GM19324 (cell line): ENCODE data around the gene NKD1.

Experiments
- ATAC-seq: cut with Tn5 transposase; IDR thresholded peaks from one replicate; pipeline ENCODE4 v1.9.1; 2021; ENCODE audit warnings: mild to moderate bottlenecking, moderate library complexity; ENCODE audit not compliant: unreplicated experiment, low FRiP score

Gene NKD1

GRCh38 chr16:50519602-50520001 lies 28.6 kb upstream of the NKD1 start:
- ATAC-seq = no peak

GRCh38 chr16:50520451-50521245 lies 27.5 kb upstream of the NKD1 start:
- ATAC-seq = no peak

GRCh38 chr16:50521246-50521900 lies 26.8 kb upstream of the NKD1 start:
- ATAC-seq = no peak

GRCh38 chr16:50522324-50522723 lies 25.9 kb upstream of the NKD1 start:
- ATAC-seq = no peak

DNA sequence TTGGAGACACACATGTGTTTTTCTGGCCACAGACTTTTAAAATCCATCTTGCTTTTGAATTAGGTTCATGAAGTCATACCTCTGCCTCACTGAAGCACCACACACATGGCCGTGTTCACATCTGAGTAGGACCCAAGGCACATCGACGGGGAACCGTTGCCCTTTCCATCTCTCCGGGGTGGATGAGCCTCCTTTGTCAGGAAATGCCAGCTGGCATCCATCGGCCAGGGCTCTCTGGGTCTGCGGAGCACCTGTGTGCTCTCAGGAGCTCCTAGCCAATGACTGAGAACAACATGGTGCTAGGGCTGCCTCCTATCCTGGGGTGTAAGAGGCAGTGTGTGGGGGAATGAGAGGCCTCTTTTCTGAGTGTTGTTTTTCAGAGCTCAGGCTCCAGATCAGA lies 24.5 kb upstream of the NKD1 start:
- no peak for ATAC-seq

- no peak for ATAC-seq
Measured at GRCh38 chr16:50525262-50525661, 22.9 kb upstream of the NKD1 start.

DNA sequence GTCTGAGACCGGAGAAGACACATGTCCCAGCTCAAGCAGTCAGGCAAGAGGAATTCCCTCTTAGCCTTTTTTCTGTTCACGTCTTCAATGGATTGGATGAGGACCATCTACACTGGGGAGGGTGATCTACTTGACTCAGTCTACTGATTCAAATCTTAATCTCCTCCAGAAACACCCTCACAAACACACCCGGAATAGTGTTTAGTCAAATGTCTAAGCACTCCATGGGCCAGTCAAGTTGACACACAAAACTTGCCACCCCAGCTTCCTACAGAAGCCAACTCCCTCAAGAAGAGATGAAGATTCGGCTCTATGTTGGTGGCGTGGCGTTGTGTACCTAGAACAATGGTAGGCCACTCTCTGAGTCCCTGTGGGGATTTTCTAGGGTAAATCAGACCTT lies 22.5 kb upstream of the NKD1 start:
- ATAC-seq = no peak

- ATAC-seq = no peak
Measured at GRCh38 chr16:50526249-50526648, 21.9 kb upstream of the NKD1 start.

DNA sequence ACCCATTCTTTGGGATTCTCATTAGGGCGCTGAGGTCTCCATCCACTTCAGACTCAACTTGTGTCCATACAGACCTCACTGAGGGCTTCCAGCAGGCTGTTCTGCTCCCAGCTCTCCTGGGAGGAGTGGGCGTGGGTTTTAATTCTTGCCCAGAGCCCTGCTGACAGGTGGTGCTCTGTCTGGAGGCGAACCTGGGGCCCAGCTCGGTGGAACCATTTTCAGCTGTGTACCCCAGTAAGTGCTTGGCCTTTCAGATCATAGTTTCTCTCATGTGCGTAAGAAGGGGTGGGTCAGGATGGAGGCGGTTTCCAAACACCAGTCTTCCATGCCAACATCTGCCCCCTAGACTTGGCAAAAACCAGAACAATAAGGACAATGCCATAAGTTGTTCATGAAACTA lies 21.4 kb upstream of the NKD1 start:
- no peak for ATAC-seq

DNA sequence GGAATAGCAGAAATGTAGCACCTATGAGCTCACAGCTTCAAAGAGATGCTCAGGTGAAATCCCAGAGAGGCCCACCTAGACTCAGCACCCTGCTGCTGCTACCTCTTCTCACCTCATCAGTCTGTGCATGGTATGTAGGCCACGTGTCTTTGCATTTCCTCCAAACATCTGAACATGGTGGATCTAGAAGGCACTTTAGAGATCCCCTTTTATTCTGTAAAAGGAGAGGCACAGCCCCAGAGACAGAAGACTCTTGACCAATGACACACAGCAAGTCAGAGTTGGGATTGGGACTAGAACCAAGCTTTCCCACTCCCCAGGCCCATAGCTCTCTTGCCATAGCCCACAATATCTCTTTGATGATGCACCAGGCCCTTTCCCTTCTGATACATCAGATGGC lies 19.4 kb upstream of the NKD1 start:
- ATAC-seq = no peak

GRCh38 chr16:50529334-50529733 lies 18.9 kb upstream of the NKD1 start:
- ATAC-seq = no peak

DNA sequence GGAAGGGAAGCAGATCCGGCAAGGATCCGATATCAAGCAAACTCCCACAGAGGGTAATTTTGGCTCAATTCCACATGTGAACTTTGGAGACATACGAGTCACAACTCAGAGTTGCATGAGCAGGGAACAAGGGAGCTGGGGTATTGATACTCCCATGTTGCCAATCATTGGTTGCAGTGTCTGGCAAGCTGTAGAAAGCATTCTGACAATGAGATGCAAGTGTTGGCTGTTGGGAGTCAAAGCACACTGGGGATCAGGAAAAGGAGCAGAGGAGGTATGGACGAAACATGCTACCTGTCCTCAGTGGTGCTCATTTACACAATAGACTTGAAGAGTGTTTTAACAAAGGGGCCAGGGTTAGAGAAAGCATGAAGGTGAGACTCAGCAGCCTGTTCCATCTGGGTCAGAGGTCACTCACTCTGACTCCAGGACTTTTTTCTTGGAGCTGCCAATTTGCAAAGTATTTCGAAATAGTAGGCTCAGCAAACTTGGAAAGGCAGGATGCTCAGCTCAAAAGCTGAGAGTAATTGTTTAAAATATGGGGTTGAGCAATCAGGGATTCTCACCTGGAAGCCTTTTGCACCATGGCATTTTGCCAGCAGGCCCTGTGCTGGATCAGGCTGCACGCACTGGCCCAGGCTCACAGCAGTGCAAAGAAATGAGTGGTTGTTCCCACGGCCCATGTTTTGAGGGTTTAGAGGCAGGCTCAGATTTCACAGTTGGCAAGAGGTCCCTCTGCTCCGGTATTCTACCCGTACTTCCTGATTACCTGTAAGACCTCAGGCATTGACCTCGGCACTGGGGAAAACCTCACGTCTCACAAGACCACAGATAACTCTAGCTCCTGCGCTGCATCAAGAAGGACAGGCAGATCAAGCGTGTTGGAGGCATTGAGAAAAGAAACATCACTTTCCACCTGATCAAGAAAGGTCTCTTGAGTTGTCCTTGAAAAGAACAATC lies 17.6 kb upstream of the NKD1 start:
- ATAC-seq = no peak

GRCh38 chr16:50531359-50531758 lies 16.8 kb upstream of the NKD1 start:
- ATAC-seq = no peak

DNA sequence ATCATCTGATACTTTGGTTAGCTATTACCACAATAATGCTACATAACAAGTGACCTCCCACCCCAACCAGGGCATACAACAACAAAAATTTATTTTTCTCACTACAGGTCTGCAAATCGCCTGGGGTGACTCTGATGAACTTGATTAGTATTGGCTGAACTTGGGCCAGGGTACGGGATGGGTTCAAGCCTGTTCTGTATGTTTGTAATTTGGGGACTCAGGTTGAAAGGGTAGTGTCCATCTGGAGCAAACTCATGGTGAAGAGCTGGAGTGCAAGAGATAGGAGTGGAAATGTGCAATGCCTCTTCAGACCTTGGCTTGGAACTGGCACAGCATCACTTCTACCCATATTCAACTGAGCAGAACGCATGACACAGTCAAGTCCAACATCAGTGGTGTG lies 16.3 kb upstream of the NKD1 start:
- ATAC-seq = no peak

GRCh38 chr16:50532576-50532975 lies 15.6 kb upstream of the NKD1 start:
- ATAC-seq = no peak

DNA sequence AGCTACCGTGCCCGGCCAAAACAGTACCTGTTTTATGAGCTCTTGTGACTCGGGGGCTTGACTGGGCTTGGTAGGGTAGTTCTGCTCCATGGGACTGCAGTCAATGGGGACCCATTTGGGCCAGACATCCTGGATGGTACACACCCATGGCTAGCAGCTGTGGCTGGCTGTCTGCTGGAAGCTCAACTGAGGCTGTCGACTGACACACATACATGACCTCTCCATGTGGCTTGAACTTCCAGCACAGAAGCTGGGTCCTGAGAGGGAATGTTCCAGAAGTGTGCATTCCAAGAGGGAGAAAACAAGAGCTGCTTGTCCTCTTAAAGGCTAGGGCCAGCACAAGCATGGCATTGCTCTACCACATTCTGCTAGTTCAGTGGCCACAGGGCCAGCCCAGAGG lies 14.9 kb upstream of the NKD1 start:
- ATAC-seq = no peak

DNA sequence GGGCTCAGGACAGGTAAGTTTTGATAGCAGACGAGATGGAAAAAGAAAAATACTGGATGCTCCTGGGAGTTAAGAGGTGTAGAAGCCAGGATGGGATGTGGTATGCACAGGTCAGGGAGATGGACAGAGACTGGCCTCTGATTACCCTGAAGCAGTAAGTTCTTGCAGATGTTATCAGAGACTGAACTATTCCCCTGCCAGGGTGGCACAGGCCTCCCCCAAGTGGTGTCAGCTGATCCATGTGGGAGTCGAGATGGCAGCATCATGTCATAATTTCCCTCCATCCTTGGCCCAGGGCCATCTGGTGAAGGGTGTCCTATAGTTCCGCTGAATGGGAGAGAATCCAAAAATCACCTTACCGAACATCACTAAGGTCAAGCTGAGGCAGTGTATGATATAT lies 14.1 kb upstream of the NKD1 start:
- no peak for ATAC-seq

DNA sequence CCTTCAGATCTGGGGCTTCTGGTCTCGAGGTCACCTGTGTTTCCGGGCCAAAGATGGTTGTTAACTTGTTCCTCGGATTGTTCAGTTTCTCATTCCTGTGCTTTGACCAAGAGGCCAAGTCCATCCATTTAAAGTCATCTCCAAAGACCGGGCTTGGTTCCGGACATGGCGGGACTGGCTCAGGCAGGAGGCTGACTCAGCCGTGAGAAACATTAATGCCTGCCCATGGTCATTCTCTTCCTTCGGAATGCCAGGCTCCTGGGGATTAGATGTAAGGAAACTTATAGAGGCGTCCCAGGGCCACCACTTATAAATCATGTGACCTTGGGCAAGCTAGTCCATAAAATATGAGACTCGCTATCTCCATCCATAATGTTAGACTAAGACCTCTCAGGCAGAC lies 13.6 kb upstream of the NKD1 start:
- no peak for ATAC-seq

DNA sequence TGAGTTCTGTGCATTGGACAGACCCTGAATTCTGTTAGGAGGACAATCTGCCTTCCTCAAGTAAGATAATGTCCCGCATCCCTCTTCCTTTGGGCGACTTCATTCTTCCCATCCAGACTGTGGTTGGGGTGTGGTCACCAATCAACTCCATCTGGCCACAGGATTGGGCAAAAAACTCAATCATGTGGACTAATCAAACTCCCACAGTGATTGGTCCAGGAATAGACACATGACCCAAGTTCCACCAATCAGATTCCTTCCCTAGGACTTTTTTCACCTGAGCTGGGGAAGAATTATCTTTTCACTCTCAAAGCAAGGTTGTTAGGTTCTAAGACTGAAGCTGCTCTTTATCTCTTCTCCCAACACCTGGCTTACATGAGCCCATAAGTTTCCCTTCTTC lies 13.2 kb upstream of the NKD1 start:
- ATAC-seq = no peak

- no peak for ATAC-seq
Measured at GRCh38 chr16:50535506-50536257, 12.5 kb upstream of the NKD1 start.
